H1 (cell line): Measurements from ENCODE around the gene PLEK. TPM values are rescaled to one million over a fixed set of nuclear protein-coding genes. Genes with fewer than 3 reads are reported as not detected.

Experiments
- CTCF ChIA-PET: fragments of 300-600 bp; sonication (Branson Sonifier 250); formaldehyde crosslinking; loops from one replicate; lab custom pipeline; 2021; ENCODE audit not compliant: partially characterized antibody; lab: Charles Lee
- POLR2A ChIA-PET: fragments of 300-600 bp; sonication (Branson Sonifier 250); formaldehyde crosslinking; loops from one replicate; lab custom pipeline; 2021; ENCODE audit warnings: inconsistent platforms; ENCODE audit not compliant: partially characterized antibody; lab: Charles Lee
- DNase-seq, 2 experiments: peaks; one replicate each; pipeline versions ENCODE4 v3.0.0 to v3.0.0-alpha.2; 2010 to 2022; ENCODE audit warnings: low spot score in 2 of 2, low read depth in 1 of 2, mixed read lengths in 1 of 2
- FAIRE-seq: peaks from 2 replicates; lab custom pipeline; 2011; peaks lifted over from hg19 to GRCh38; lab: Jason Lieb, UNC
- H2AFZ ChIP-seq: 2 replicates; pipeline ENCODE4 v1.8.1; 2012; ENCODE audit warnings: low read length, inconsistent platforms
- H2AK5ac ChIP-seq: 2 replicates; pipeline ENCODE4 v1.6.1; 2013; ENCODE audit warnings: low read depth, low read length
- H2BK120ac ChIP-seq: replicated peaks from 2 replicates; pipeline ENCODE3; 2013; ENCODE audit warnings: low read depth, low read length, inconsistent platforms
- H2BK12ac ChIP-seq: 2 replicates; pipeline ENCODE4 v1.6.1; 2013; ENCODE audit warnings: low read depth, low read length
- H2BK15ac ChIP-seq: 2 replicates; pipeline ENCODE4 v1.6.1; 2013; ENCODE audit warnings: low read length
- H2BK20ac ChIP-seq: 2 replicates; pipeline ENCODE4 v1.6.1; 2013; ENCODE audit warnings: low read length
- H2BK5ac ChIP-seq: 2 replicates; pipeline ENCODE4 v1.6.1; 2013; ENCODE audit warnings: low read depth, low read length
- H3K14ac ChIP-seq: 2 replicates; pipeline ENCODE4 v1.6.1; 2013; ENCODE audit warnings: inconsistent platforms; ENCODE audit not compliant: insufficient read length
- H3K18ac ChIP-seq: 2 replicates; pipeline ENCODE4 v1.6.1; 2013; ENCODE audit warnings: low read length; ENCODE audit errors: extremely low read depth
- H3K23ac ChIP-seq: 2 replicates; pipeline ENCODE4 v1.6.1; 2013; ENCODE audit warnings: inconsistent platforms; ENCODE audit not compliant: insufficient read length
- H3K23me2 ChIP-seq: 2 replicates; pipeline ENCODE4 v1.6.1; 2013; ENCODE audit warnings: low read depth, low read length
- H3K27ac ChIP-seq: 2 replicates; pipeline ENCODE4 v1.6.1; 2011; ENCODE audit warnings: low read depth, low read length, inconsistent platforms
- H3K27me3 ChIP-seq, 4 experiments: replicated peaks in 1 of 4; 1 replicate in 1 of 4; 2 replicates in 3 of 4; pipeline versions ENCODE4 v1.6.1 to v1.8.1; 2011 to 2013; ENCODE audit warnings: low read length in 3 of 4, mild to moderate bottlenecking in 3 of 4, inconsistent platforms in 2 of 4, mixed read lengths in 2 of 4, moderate library complexity in 1 of 4; ENCODE audit not compliant: control insufficient read depth in 3 of 4, insufficient read depth in 3 of 4; ENCODE audit errors: extremely low read depth in 1 of 4
- H3K36me3 ChIP-seq, 4 experiments: 2 replicates each; pipeline versions ENCODE4 v1.6.1 to v1.8.1; 2011 to 2013; ENCODE audit warnings: mild to moderate bottlenecking in 4 of 4, low read length in 3 of 4, moderate library complexity in 2 of 4, control low read depth in 1 of 4, inconsistent platforms in 1 of 4; ENCODE audit not compliant: insufficient read depth in 4 of 4, control insufficient read depth in 2 of 4
- H3K4ac ChIP-seq: replicated peaks from 2 replicates; pipeline ENCODE3; 2013; ENCODE audit warnings: low read length, low read depth, mixed read lengths, inconsistent platforms; ENCODE audit not compliant: insufficient read length
- H3K4me1 ChIP-seq, 4 experiments: replicated peaks in 1 of 4; 1 replicate in 1 of 4; 2 replicates in 3 of 4; pipeline versions ENCODE4 v1.6.1 to v1.8.1; 2011 to 2013; ENCODE audit warnings: low read length in 3 of 4, inconsistent platforms in 2 of 4, mixed read lengths in 1 of 4; ENCODE audit not compliant: insufficient read depth in 4 of 4, control insufficient read depth in 3 of 4
- H3K4me2 ChIP-seq, 2 experiments: 2 replicates each; pipeline versions ENCODE4 v1.6.1 to v1.8.1; 2011 to 2013; ENCODE audit warnings: low read depth in 2 of 2, low read length in 2 of 2, control low read depth in 1 of 2, inconsistent platforms in 1 of 2, mild to moderate bottlenecking in 1 of 2; ENCODE audit not compliant: insufficient read depth in 1 of 2
- H3K4me3 ChIP-seq, 4 experiments: fragments of 200-600, 300-600 bp in 1 of 4; sonication (generic), shearing (Covaris generic), sonication (Bioruptor Twin) in 1 of 4; 2 replicates each; pipeline versions ENCODE4 v1.5.1 to v1.8.1; 2011 to 2016; ENCODE audit warnings: low read length in 4 of 4, low read depth in 3 of 4, control low read depth in 2 of 4, inconsistent platforms in 2 of 4, mild to moderate bottlenecking in 2 of 4, mixed read lengths in 1 of 4, moderate library complexity in 1 of 4; ENCODE audit not compliant: insufficient read depth in 2 of 4; ENCODE audit errors: extremely low read depth in 1 of 4
- H3K56ac ChIP-seq: replicated peaks from 2 replicates; pipeline ENCODE3; 2013; ENCODE audit warnings: low read depth, mild to moderate bottlenecking, mixed read lengths, low read length, inconsistent platforms; ENCODE audit not compliant: insufficient read length
- H3K79me1 ChIP-seq: 2 replicates; pipeline ENCODE4 v1.6.1; 2013; ENCODE audit warnings: low read depth, low read length, control low read depth
- H3K79me2 ChIP-seq, 2 experiments: 2 replicates each; pipeline versions ENCODE4 v1.6.1 to v1.8.1; 2012 to 2013; ENCODE audit warnings: low read length in 2 of 2, mild to moderate bottlenecking in 2 of 2, inconsistent platforms in 1 of 2; ENCODE audit not compliant: insufficient read depth in 2 of 2, control insufficient read depth in 1 of 2
- H3K9ac ChIP-seq, 4 experiments: replicated peaks in 1 of 4; 1 replicate in 1 of 4; 2 replicates in 3 of 4; pipeline versions ENCODE4 v1.6.1 to v1.8.1; 2011 to 2013; ENCODE audit warnings: low read depth in 3 of 4, low read length in 3 of 4, control low read depth in 2 of 4, mild to moderate bottlenecking in 2 of 4, moderate library complexity in 2 of 4, inconsistent platforms in 1 of 4; ENCODE audit errors: extremely low read depth in 1 of 4
- H3K9me3 ChIP-seq, 2 experiments: 2 replicates each; pipeline versions ENCODE4 v1.6.1 to v1.8.1; 2012 to 2013; ENCODE audit warnings: mild to moderate bottlenecking in 2 of 2, moderate library complexity in 2 of 2, control low read depth in 1 of 2, inconsistent platforms in 1 of 2, low read depth in 1 of 2, low read length in 1 of 2, mixed read lengths in 1 of 2; ENCODE audit not compliant: insufficient read depth in 2 of 2
- H4K20me1 ChIP-seq, 2 experiments: replicated peaks in 1 of 2; 2 replicates each; pipeline versions ENCODE3 to v1.8.1; 2011 to 2013; ENCODE audit warnings: inconsistent platforms in 2 of 2, low read length in 2 of 2, mild to moderate bottlenecking in 1 of 2; ENCODE audit not compliant: insufficient read depth in 2 of 2, control insufficient read depth in 1 of 2
- H4K5ac ChIP-seq: 2 replicates; pipeline ENCODE4 v1.6.1; 2013; ENCODE audit warnings: low read length, low read depth, mixed read lengths, inconsistent platforms; ENCODE audit not compliant: insufficient read length
- H4K8ac ChIP-seq: 2 replicates; pipeline ENCODE4 v1.8.0; 2013; ENCODE audit warnings: mild to moderate bottlenecking, moderate library complexity, low read length, inconsistent platforms; ENCODE audit not compliant: insufficient read depth; ENCODE audit errors: extremely low read depth
- H4K91ac ChIP-seq: replicated peaks from 2 replicates; pipeline ENCODE3; 2013; ENCODE audit warnings: low read length, mixed read lengths, inconsistent platforms; ENCODE audit not compliant: insufficient read length
- EGR1 ChIP-seq: IDR thresholded peaks from 2 replicates; pipeline ENCODE4 v1.6.1; 2011; ENCODE audit warnings: low read depth, low read length, borderline replicate concordance
- GABPA ChIP-seq: IDR thresholded peaks from 2 replicates; pipeline ENCODE4 v1.6.1; 2011; ENCODE audit warnings: mild to moderate bottlenecking, low read length, moderate library complexity, borderline replicate concordance; ENCODE audit not compliant: insufficient read depth
- HDAC2 ChIP-seq, 2 experiments: fragments of 300-600 bp in 1 of 2; sonication (generic) in 1 of 2; IDR thresholded peaks; 2 replicates each; pipeline ENCODE4 v1.6.1; 2011 to 2012; ENCODE audit warnings: low read depth in 2 of 2, low read length in 2 of 2, mild to moderate bottlenecking in 2 of 2, moderate library complexity in 2 of 2, borderline replicate concordance in 1 of 2, inconsistent platforms in 1 of 2
- SIN3A ChIP-seq, 2 experiments: IDR thresholded peaks in 1 of 2; conservative IDR thresholded peaks in 1 of 2; 2 replicates each; pipeline ENCODE4 v1.6.1; 2011 to 2012; ENCODE audit warnings: low read length in 2 of 2, improper control_type of control experiment in 1 of 2, low read depth in 1 of 2, mild to moderate bottlenecking in 1 of 2
- WGBS, 2 experiments: shearing (Covaris generic) in 1 of 2; methylation state at CpG; one replicate each; pipeline versions ENCODE4 v1.1.6 to v1.1.7; 2013 to 2015; ENCODE audit warnings: low lambda C conversion rate in 2 of 2, mixed read lengths in 2 of 2, inconsistent platforms in 1 of 2, low coverage in 1 of 2, missing lambda C conversion rate in 1 of 2; ENCODE audit not compliant: insufficient replicate concordance in 2 of 2, insufficient coverage in 1 of 2, insufficient read length in 1 of 2; ENCODE audit errors: extremely low coverage in 1 of 2, missing lambda C conversion rate in 1 of 2; 5-methylcytosine and 5-hydroxymethylcytosine counted together
- polyA plus RNA-seq, 7 experiments: library from polyadenylated mRNA; depleted of rRNA in 3 of 7; stranded (reverse) in 5 of 7; unstranded in 2 of 7; fragments of >200 nt in 5 of 7; fragments of 200-250 nt in 2 of 7; gene quantifications; 1 replicate in 5 of 7; 2 replicates in 1 of 7; 4 replicates in 1 of 7; pipeline versions ENCODE4 v1.2.1 to v1.2.3, GENCODE V29; 2011 to 2013; ENCODE audit warnings: missing spikeins in 2 of 7, mixed read lengths in 2 of 7
- total RNA-seq: library from RNA; stranded (reverse); fragmentation: NEBNext Ultra II Directional; extraction: Animal tissue kit (Norgen Biotek cat#: 25700); gene quantifications from 2 replicates; pipeline ENCODE4 v1.2.1, GENCODE V29; 2021

PLEK gene
- total and polyA plus RNA-seq, 2 of the 8 experiments (the other 6 are each of a cell fraction or from before 2014, with no cell fraction given) = not detected

- H2BK120ac ChIP-seq = no peak overlapping the region
- WGBS, 2 experiments = 93% methylated on average over 1 of the region's 1 CpG; no CpG with 5 or more reads in 1 of the 2 experiments
- H3K56ac ChIP-seq = no peak overlapping the region
- DNase-seq (no peak), FAIRE-seq (no peak)
- no peaks in the 10 kb centered on the region for H3K36me3 ChIP-seq
- no peak overlapping the region for H3K14ac ChIP-seq
- H3K9ac ChIP-seq = no peak overlapping the region
- H4K20me1 ChIP-seq = no peaks in the 10 kb centered on the region
- no peaks in the 10 kb centered on the region for H3K79me1 ChIP-seq
- no peak overlapping the region; the same call in 1 of the 2 replicates for H3K27ac ChIP-seq
- H2AFZ ChIP-seq = no peak overlapping the region
- no peaks in the 10 kb centered on the region for H3K79me2 ChIP-seq
- no peak overlapping the region for H4K5ac ChIP-seq
- H3K4me2 ChIP-seq = no peak overlapping the region
- no peak overlapping the region for H2BK20ac ChIP-seq
- no peak overlapping the region for H3K23ac ChIP-seq
- H3K4me1 ChIP-seq = no peaks in the 10 kb centered on the region
- CTCF ChIA-PET = no interaction called here
- H4K91ac ChIP-seq = no peak overlapping the region
- no peaks in the 10 kb centered on the region for H3K27me3 ChIP-seq
- H3K9me3 ChIP-seq = no peaks in the 10 kb centered on the region
- POLR2A ChIA-PET = interaction anchor here (0.6 kb wide), 1 partner anchor 166 kb away, joined by 3 read pairs; no protein-coding TSS in a partner anchor
- no peak overlapping the region for H3K4me3 ChIP-seq
- H2BK15ac ChIP-seq = 0 out of 2 replicates have a peak overlapping the region, but pooled peaks have one; percentile 29
- TF ChIP-seq EGR1 (no peak), GABPA (no peak), SIN3A (conservative IDR thresholded peaks at IDR 0.05 in 1 of 2, IDR thresholded peaks at IDR 0.05 in 1 of 2; ENCODE audit: low read depth in 1 of 2, low read length in 2 of 2) (no peak), HDAC2 (IDR thresholded peaks at IDR 0.05; ENCODE audit: borderline replicate concordance in 1 of 2, low read depth in 2 of 2, low read length in 2 of 2) (no peak)
- H3K18ac ChIP-seq = no peak overlapping the region
- H2AK5ac ChIP-seq = no peak overlapping the region
- H3K23me2 ChIP-seq = no peaks in the 10 kb centered on the region; the same call in 1 of the 2 replicates
- H4K8ac ChIP-seq = no peak overlapping the region
- no peak overlapping the region for H3K4ac ChIP-seq
- H2BK12ac ChIP-seq = no peak overlapping the region
- H2BK5ac ChIP-seq = no peak overlapping the region
These were observed 23.7 kb downstream of the PLEK start for GRCh38 chr2:68388772-68389171.
